ENCODE results near the gene FCN1.

Gene FCN1

GRCh38 chr9:134950386-134951210, 32.9 kb upstream of the FCN1 start:
- DNase-seq, result no peak

- no peak for DNase-seq
These were observed 32.1 kb upstream of the FCN1 start for GRCh38 chr9:134949681-134950385.

GRCh38 chr9:134948149-134948548, 30.4 kb upstream of the FCN1 start:
- no peak for DNase-seq

GRCh38 chr9:134947265-134947955, 29.7 kb upstream of the FCN1 start:
- DNase-seq, result no peak

- no peak for DNase-seq
These were observed 29.0 kb upstream of the FCN1 start for GRCh38 chr9:134946663-134947062.

GRCh38 chr9:134945509-134946275, 28.0 kb upstream of the FCN1 start:
- no peak for DNase-seq

- no peak for DNase-seq
These were observed 27.2 kb upstream of the FCN1 start for GRCh38 chr9:134944916-134945315.

GRCh38 chr9:134944351-134944802, 26.7 kb upstream of the FCN1 start:
- no peak for DNase-seq

GRCh38 chr9:134943836-134944235, 26.1 kb upstream of the FCN1 start:
- no peak for DNase-seq

- no peak for DNase-seq
These were observed 25.7 kb upstream of the FCN1 start for GRCh38 chr9:134943411-134943810.

GRCh38 chr9:134942788-134943184, 25.1 kb upstream of the FCN1 start:
- DNase-seq, result no peak

GRCh38 chr9:134942011-134942787, 24.5 kb upstream of the FCN1 start:
- no peak for DNase-seq

GRCh38 chr9:134940236-134941208, 22.8 kb upstream of the FCN1 start:
- DNase-seq, result no peak

GRCh38 chr9:134939836-134940235, 22.1 kb upstream of the FCN1 start:
- DNase-seq, result no peak

GRCh38 chr9:134939080-134939733, 21.5 kb upstream of the FCN1 start:
- no peak for DNase-seq

GRCh38 chr9:134938346-134939079, 20.8 kb upstream of the FCN1 start:
- no peak for DNase-seq

- no peak for DNase-seq
These were observed 20.0 kb upstream of the FCN1 start for GRCh38 chr9:134937566-134938345.

GRCh38 chr9:134937164-134937555, 19.4 kb upstream of the FCN1 start:
- DNase-seq, result no peak

Measured in CD4-positive, alpha-beta T cell treated with Interleukin-21 for 1 hour (primary cell).